ENCODE results near the gene ADRA2C. TPM values are rescaled to one million over a fixed set of nuclear protein-coding genes. Genes with fewer than 3 reads are reported as not detected.

The ADRA2C gene
- total RNA-seq, 2 donors from 2014 or later: not detected

- no peak for ATAC-seq
- Mint-ChIP-seq H3K27ac (no peak overlapping the region), H3K4me3 (no peak overlapping the region), H3K36me3 (ENCODE audit: low read depth) (no peaks in the 10 kb centered on the region), H3K27me3 (peaks cover 17% of the 10 kb centered on the region), H3K4me1 (no peaks in the 10 kb centered on the region)
- no peak for DNase-seq
- no peaks in the 10 kb centered on the region for H3K9me3 ChIP-seq (ENCODE audit: control insufficient read depth, low read length, poor library complexity, severe bottlenecking)
These were observed 25.1 kb downstream of the ADRA2C start for GRCh38 chr4:3791256-3791655.

DNA sequence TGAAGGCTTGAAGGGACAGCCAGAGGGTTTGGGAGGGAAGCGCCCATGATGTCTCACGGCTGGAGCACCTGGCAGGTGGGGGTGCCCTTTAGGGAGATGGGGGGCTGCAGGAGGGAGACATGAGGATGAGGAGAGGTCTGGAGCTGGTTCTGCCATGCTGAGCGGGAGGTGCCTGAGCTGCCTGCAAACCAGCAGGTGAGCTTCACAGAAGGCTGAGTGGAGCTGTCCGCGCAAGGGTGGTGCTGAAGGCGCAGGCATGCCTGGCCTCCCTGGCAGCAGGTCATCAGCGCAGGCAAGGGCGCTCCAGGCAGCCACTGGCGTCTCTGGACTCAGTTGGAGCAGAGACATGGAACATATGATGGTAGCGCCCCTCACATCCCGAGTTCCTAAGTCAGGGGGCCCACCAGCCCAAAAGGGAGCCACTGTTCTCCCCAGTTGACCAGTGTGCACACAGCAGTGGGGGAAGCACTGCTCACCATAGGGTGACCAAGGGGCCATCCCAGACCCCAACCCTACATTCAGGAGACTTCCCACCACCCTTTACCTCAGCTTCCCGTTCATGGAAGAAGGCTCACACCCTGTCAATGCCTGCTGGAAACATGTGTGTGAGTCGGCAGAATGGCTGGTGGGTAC, 25.8 kb downstream of the ADRA2C start:
- H3K4me1 Mint-ChIP-seq: no peaks in the 10 kb centered on the region
- no peak overlapping the region for H3K4me3 Mint-ChIP-seq
- H3K27me3 Mint-ChIP-seq: peaks cover 16% of the 10 kb centered on the region
- H3K27ac Mint-ChIP-seq: no peak overlapping the region
- H3K36me3 Mint-ChIP-seq (ENCODE audit: low read depth): no peaks in the 10 kb centered on the region
- DNase-seq (no peak), ATAC-seq (no peak)
- H3K9me3 ChIP-seq (ENCODE audit: control insufficient read depth, low read length, poor library complexity, severe bottlenecking): no peaks in the 10 kb centered on the region

DNA sequence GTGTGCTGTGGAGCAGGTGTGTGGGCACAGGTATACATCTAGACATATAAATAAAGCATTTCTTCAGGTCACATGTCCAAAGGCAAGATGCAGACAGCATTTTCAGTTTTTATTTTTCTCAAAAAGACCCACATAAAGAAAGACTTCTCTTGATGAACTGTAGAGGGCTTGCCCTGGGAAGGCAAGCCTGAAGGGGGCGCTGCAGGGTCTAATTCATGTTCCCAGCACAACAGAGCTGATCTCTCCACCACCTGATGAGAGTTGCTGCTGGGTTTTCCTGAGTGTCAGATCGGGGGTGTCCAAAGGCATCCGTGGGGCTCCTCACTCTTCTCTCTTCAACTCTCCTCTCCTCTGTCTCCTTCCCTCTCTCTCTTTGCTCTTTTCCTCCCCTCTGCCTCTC, 26.6 kb downstream of the ADRA2C start:
- H3K9me3 ChIP-seq (ENCODE audit: control insufficient read depth, low read length, poor library complexity, severe bottlenecking): no peaks in the 10 kb centered on the region
- ATAC-seq (no peak), DNase-seq (no peak)
- Mint-ChIP-seq H3K4me3 (no peak overlapping the region), H3K36me3 (ENCODE audit: low read depth) (no peaks in the 10 kb centered on the region), H3K27ac (no peak overlapping the region), H3K27me3 (peaks cover 11% of the 10 kb centered on the region), H3K4me1 (no peaks in the 10 kb centered on the region)

- no peaks in the 10 kb centered on the region for H3K4me1 Mint-ChIP-seq
- H3K9me3 ChIP-seq (ENCODE audit: control insufficient read depth, low read length, poor library complexity, severe bottlenecking): no peaks in the 10 kb centered on the region
- peaks cover 11% of the 10 kb centered on the region for H3K27me3 Mint-ChIP-seq
- no peak overlapping the region for H3K27ac Mint-ChIP-seq
- ATAC-seq (no peak), DNase-seq (no peak)
- no peaks in the 10 kb centered on the region for H3K36me3 Mint-ChIP-seq (ENCODE audit: low read depth)
- no peak overlapping the region for H3K4me3 Mint-ChIP-seq
These were observed 27.4 kb downstream of the ADRA2C start for GRCh38 chr4:3793545-3793944.

DNA sequence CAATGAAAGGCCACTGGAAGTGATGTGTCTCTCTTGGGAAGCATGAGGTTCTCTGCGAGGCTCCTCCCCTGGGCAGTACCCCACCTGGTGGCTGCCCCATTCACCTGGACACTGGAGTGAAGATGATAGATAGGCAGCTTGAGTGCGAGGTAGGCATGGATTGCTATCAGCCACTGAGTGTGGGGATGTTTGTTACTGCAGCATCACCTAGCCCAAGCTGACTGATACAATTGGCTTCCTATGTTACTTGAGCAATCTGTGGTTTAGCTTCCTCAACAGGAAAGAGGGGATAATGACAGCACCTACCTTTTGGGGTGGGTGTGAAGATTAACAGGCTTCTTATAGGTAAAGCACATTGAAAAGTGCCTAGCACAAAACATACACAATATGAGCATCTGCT, 30.8 kb downstream of the ADRA2C start:
- no peak for ATAC-seq
- H3K9me3 ChIP-seq (ENCODE audit: control insufficient read depth, low read length, poor library complexity, severe bottlenecking): no peaks in the 10 kb centered on the region
- H3K36me3 Mint-ChIP-seq (ENCODE audit: low read depth): no peaks in the 10 kb centered on the region
- H3K27me3 Mint-ChIP-seq: peaks cover 14% of the 10 kb centered on the region
- H3K4me1 Mint-ChIP-seq: no peaks in the 10 kb centered on the region
- H3K4me3 Mint-ChIP-seq: no peak overlapping the region
- no peak for DNase-seq
- no peak overlapping the region for H3K27ac Mint-ChIP-seq

GRCh38 chr4:3797831-3798790, 31.9 kb downstream of the ADRA2C start:
- Mint-ChIP-seq H3K4me3 (no peak overlapping the region), H3K27me3 (peaks cover 14% of the 10 kb centered on the region), H3K4me1 (no peaks in the 10 kb centered on the region), H3K27ac (no peak overlapping the region), H3K36me3 (ENCODE audit: low read depth) (no peaks in the 10 kb centered on the region)
- no peak for DNase-seq
- no peaks in the 10 kb centered on the region for H3K9me3 ChIP-seq (ENCODE audit: control insufficient read depth, low read length, poor library complexity, severe bottlenecking)
- no peak for ATAC-seq

- no peaks in the 10 kb centered on the region for H3K36me3 Mint-ChIP-seq (ENCODE audit: low read depth)
- peaks cover 14% of the 10 kb centered on the region for H3K27me3 Mint-ChIP-seq
- ATAC-seq: no peak
- H3K27ac Mint-ChIP-seq: no peak overlapping the region
- no peak for DNase-seq
- no peaks in the 10 kb centered on the region for H3K9me3 ChIP-seq (ENCODE audit: control insufficient read depth, low read length, poor library complexity, severe bottlenecking)
- no peak overlapping the region for H3K4me3 Mint-ChIP-seq
- H3K4me1 Mint-ChIP-seq: peaks cover 2% of the 10 kb centered on the region
These were observed 33.3 kb downstream of the ADRA2C start for GRCh38 chr4:3799496-3799895.

DNA sequence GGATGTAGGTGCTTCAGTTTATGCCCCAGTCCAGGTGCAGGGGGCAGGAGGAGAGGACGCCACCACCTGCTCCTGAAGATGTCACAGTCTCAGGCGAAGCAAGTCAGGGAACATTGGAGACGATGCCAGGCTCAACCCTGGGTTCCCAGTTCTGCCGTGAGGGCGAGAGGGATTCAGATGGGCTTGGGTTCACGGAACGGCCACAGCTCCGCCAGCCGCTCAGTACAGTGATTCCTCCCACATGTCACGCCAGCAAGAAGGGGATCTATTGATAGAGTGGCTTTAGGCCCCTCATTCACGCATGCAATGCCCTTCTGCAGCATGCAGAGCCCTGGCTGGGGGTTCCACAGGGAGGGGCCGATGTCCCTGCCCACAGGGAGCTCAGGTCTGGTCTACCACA, 34.2 kb downstream of the ADRA2C start:
- Mint-ChIP-seq H3K4me3 (no peak overlapping the region), H3K27ac (no peak overlapping the region), H3K4me1 (peaks cover 2% of the 10 kb centered on the region), H3K36me3 (ENCODE audit: low read depth) (no peaks in the 10 kb centered on the region), H3K27me3 (peaks cover 14% of the 10 kb centered on the region)
- DNase-seq (no peak), ATAC-seq (no peak)
- H3K9me3 ChIP-seq (ENCODE audit: control insufficient read depth, low read length, poor library complexity, severe bottlenecking): no peaks in the 10 kb centered on the region

DNA sequence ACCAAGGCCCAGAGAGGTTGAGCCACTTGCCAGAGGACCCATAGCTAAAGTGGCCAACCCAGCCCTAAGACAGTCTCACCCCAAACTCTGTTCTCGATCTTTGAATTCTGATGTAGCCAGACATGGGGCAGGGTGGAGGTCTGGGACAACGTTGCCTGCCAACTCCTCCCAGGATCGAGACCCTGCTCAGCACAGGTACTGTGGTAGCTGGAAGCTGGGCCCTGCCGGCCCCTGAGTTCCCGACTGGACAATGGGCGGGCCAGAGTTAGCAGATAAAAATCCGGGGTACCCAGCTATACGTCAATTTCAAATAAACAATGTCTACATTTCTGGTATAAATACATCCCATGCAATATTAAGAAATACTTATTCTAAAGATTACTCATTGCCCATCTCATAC, 35.3 kb downstream of the ADRA2C start:
- Mint-ChIP-seq H3K27me3 (peaks cover 14% of the 10 kb centered on the region), H3K4me3 (no peak overlapping the region), H3K27ac (no peak overlapping the region), H3K36me3 (ENCODE audit: low read depth) (no peaks in the 10 kb centered on the region), H3K4me1 (peaks cover 2% of the 10 kb centered on the region)
- DNase-seq: no peak
- ATAC-seq: no peak
- no peaks in the 10 kb centered on the region for H3K9me3 ChIP-seq (ENCODE audit: control insufficient read depth, low read length, poor library complexity, severe bottlenecking)

DNA sequence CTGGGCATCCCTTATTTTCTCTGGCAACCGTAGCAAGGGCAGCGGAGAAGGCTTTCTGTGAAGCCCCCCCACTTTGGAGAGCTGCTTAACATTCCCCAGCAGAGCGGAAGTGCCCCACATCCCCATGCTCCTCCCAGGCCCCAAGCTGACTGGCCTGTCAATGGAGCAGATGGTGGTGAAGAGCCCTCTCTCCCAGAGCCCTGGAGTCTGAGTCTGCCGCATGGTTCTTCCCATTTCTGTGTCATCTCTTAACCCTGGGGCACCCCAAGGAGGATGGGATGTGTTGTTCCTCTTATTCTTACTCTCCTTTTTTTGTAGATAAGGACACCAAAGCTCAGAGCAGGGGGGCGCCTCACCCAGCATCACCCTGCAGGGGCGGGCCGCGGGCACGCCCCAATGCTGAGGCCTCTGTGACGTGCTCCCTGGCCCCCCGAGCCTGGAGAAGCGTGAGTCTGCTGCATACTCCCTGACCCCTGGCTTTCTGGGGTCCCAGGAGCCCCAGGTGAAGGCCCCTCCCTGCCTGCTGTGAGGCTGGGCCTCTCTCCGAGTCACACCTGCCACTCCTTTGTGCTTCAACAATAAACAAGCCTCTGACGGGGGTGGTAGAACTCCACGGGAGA, 35.9 kb downstream of the ADRA2C start:
- Mint-ChIP-seq H3K27ac (no peak overlapping the region), H3K4me3 (no peak overlapping the region), H3K4me1 (peaks cover 2% of the 10 kb centered on the region), H3K27me3 (peaks cover 14% of the 10 kb centered on the region), H3K36me3 (ENCODE audit: low read depth) (no peaks in the 10 kb centered on the region)
- no peak for ATAC-seq
- H3K9me3 ChIP-seq (ENCODE audit: control insufficient read depth, low read length, poor library complexity, severe bottlenecking): no peaks in the 10 kb centered on the region
- no peak for DNase-seq

GRCh38 chr4:3802571-3803474, 36.6 kb downstream of the ADRA2C start:
- H3K9me3 ChIP-seq (ENCODE audit: control insufficient read depth, low read length, poor library complexity, severe bottlenecking): no peaks in the 10 kb centered on the region
- no peak for DNase-seq
- Mint-ChIP-seq H3K27me3 (peaks cover 16% of the 10 kb centered on the region), H3K4me1 (peaks cover 2% of the 10 kb centered on the region), H3K36me3 (ENCODE audit: low read depth) (no peaks in the 10 kb centered on the region), H3K27ac (no peak overlapping the region), H3K4me3 (no peak overlapping the region)
- ATAC-seq: no peak

- no peaks in the 10 kb centered on the region for H3K9me3 ChIP-seq (ENCODE audit: control insufficient read depth, low read length, poor library complexity, severe bottlenecking)
- ATAC-seq: no peak
- Mint-ChIP-seq H3K27ac (no peak overlapping the region), H3K27me3 (peaks cover 23% of the 10 kb centered on the region), H3K4me3 (no peak overlapping the region), H3K4me1 (peaks cover 2% of the 10 kb centered on the region), H3K36me3 (ENCODE audit: low read depth) (no peaks in the 10 kb centered on the region)
- DNase-seq: no peak
These were observed 37.3 kb downstream of the ADRA2C start for GRCh38 chr4:3803475-3803847.

DNA sequence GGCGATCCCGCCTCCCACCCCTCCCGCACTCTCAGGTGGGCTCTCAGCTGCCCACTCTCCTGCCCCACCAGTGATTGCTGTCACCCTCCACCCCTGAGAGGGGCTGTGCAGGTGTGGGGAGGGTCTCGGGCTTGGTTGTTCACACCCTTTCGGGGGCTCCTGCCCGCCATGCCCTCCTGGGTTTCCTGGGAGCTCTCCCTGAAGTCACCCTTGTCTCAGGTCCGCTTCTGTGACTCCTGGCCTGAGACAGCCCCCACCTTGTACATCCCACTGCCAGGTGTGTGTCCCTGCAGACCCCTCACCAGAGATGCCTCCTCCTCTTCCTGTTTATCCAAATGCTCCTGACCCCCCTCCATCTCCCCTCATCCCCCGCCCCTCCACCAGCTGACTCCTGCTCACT, 37.8 kb downstream of the ADRA2C start:
- no peak overlapping the region for H3K27ac Mint-ChIP-seq
- no peak for ATAC-seq
- no peak for DNase-seq
- no peaks in the 10 kb centered on the region for H3K36me3 Mint-ChIP-seq (ENCODE audit: low read depth)
- H3K4me3 Mint-ChIP-seq: no peak overlapping the region
- peaks cover 27% of the 10 kb centered on the region for H3K27me3 Mint-ChIP-seq
- no peaks in the 10 kb centered on the region for H3K9me3 ChIP-seq (ENCODE audit: control insufficient read depth, low read length, poor library complexity, severe bottlenecking)
- H3K4me1 Mint-ChIP-seq: peaks cover 2% of the 10 kb centered on the region
